GM10248 (cell line): Measurements from ENCODE around the gene SEC63.

Experiments used
- CTCF ChIA-PET: fragments of 300-600 bp; sonication (Branson Sonifier 250); formaldehyde crosslinking; extraction: SDS; loops from one replicate; lab custom pipeline; 2021; ENCODE audit warnings: antibody characterized with exemption; lab: Yijun Ruan, JAX
- POLR2A ChIA-PET: fragments of 350-650 bp; sonication (Branson Sonifier 250); formaldehyde crosslinking; extraction: SDS; loops from one replicate; lab custom pipeline; 2020; ENCODE audit warnings: antibody characterized with exemption; lab: Yijun Ruan, JAX
- DNase-seq: peaks from one replicate; pipeline ENCODE4 v3.0.0; 2012; ENCODE audit errors: extremely low spot score
- TF ChIP-seq, protein P1 (sequence below): IDR thresholded peaks from 2 replicates; pipeline ENCODE4 v1.5.1; 2012; ENCODE audit warnings: mild to moderate bottlenecking, low read depth; ENCODE audit errors: extremely low read depth, missing control alignments, control extremely low read depth

SEC63 gene

GRCh38 chr6:107830060-107830459 lies 127.9 kb downstream of the SEC63 start:
- no peak for DNase-seq
- TF ChIP-seq, protein P1, sequence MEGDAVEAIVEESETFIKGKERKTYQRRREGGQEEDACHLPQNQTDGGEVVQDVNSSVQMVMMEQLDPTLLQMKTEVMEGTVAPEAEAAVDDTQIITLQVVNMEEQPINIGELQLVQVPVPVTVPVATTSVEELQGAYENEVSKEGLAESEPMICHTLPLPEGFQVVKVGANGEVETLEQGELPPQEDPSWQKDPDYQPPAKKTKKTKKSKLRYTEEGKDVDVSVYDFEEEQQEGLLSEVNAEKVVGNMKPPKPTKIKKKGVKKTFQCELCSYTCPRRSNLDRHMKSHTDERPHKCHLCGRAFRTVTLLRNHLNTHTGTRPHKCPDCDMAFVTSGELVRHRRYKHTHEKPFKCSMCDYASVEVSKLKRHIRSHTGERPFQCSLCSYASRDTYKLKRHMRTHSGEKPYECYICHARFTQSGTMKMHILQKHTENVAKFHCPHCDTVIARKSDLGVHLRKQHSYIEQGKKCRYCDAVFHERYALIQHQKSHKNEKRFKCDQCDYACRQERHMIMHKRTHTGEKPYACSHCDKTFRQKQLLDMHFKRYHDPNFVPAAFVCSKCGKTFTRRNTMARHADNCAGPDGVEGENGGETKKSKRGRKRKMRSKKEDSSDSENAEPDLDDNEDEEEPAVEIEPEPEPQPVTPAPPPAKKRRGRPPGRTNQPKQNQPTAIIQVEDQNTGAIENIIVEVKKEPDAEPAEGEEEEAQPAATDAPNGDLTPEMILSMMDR: no peak
- POLR2A ChIA-PET: no interaction called here
- CTCF ChIA-PET: interaction anchor here (2.7 kb wide), 1 partner anchor 18 kb away, joined by 15 read pairs; no protein-coding TSS in a partner anchor

GRCh38 chr6:107827541-107827940 lies 130.5 kb downstream of the SEC63 start:
- POLR2A ChIA-PET: no interaction called here
- TF ChIP-seq, protein P1: no peak
- CTCF ChIA-PET: interaction anchor here (1.4 to 3.3 kb wide), 2 partner anchors 13 to 21 kb away, joined by 4 to 19 read pairs; no protein-coding TSS in a partner anchor
- DNase-seq: no peak

DNA sequence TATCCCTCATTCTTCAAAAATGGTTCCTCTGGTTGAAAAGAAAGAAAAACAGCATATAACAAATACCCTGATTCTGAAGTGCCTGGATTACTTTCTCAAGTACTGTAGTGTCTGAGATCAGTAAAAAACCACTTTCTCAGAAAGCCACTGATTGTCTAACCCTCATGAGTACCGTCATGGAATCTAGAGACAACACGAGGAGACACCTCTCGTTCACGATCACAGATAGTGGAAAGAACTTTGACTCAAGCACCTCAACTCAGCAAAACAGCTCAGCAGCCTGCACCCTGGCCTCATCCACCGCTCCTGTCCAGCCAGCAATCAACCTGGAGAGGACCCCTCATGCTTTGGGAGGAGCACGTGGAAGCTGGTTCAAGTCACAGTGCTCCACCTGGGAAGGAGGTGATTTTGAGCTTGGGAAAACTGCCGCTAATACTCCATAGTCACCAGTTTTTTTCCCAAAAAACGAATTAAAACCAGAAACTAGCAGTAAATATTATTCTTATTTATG lies 134.9 kb downstream of the SEC63 start:
- peak; percentile 33 for DNase-seq
- ChIA-PET POLR2A (no interaction called here), CTCF (interaction anchor here (0.9 kb wide), 1 partner anchor 26 kb away, joined by 4 read pairs; no protein-coding TSS in a partner anchor)
- TF ChIP-seq, protein P1: no peak

DNA sequence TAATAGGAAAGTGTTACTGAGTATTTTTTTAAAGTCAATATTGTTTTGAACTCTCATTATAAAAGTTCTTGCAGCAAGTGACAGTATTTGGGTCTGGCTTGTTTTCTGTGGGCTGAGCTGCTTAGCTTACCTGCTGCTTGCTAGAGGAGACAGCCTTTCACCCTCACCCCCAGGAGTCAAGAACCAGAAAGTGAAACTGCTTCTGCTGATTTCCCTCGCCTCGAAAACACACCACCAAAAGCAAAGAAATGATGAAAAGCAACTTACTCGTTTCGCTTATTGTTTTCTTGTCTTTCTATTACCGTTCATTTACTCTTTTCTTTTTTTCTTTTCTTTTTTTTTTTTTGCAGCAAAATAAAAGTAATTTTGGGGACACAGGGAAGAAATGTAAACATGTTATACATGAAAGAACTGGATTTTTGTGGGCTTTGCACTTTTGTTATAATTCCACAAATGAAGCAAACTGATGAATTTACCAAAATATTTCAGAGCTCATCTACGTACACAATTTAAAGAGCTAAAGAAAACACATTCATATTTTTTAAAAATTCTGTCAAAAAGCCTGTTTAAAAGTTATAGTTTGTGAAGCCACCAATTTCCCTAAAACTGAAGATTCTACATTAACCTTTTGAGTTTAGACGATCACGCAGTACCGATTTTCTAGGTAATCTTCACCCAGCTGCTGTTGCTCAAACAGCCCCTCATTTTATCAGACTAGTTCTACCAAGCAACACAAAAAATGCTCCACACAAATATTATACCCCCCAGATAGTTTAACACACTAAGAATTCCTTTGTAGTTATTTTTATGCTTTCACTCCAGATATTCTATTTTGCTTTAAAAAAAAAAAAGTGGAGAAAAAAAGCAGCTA lies 135.6 kb downstream of the SEC63 start:
- TF ChIP-seq, protein P1: no peak
- POLR2A ChIA-PET: no interaction called here
- peak; percentile 73 for DNase-seq
- CTCF ChIA-PET: interaction anchor here (0.8 to 0.9 kb wide), 2 partner anchors 11 to 26 kb away, joined by 3 to 4 read pairs; no protein-coding TSS in a partner anchor

- POLR2A ChIA-PET: no interaction called here
- CTCF ChIA-PET: no interaction called here
- TF ChIP-seq, protein P1: no peak
- no peak for DNase-seq
These were observed 136.4 kb downstream of the SEC63 start for GRCh38 chr6:107821591-107821990.

- TF ChIP-seq, protein P1: no peak
- POLR2A ChIA-PET: no interaction called here
- DNase-seq: no peak
- CTCF ChIA-PET: no interaction called here
These were observed 137.4 kb downstream of the SEC63 start for GRCh38 chr6:107820338-107821261.
